Parathyroid adenoma (tissue), 2 donors: ENCODE results near the gene JCHAIN.
A peak's percentile ranks its signal among the peaks of the same experiment; 100 is the strongest.
"Not testable (repeated sequence)": the region's sequence is repeated elsewhere in the genome, so short reads cannot be mapped to it uniquely, and the experiment has no call there.

Experiments used
- H2AFZ ChIP-seq: fragments of 300-600 bp; sonication (generic); one replicate; pipeline ENCODE4 v1.7.0; 2017; ENCODE audit warnings: antibody characterized with exemption, mild to moderate bottlenecking
- H3K27ac ChIP-seq: fragments of 300-600 bp; sonication (generic); one replicate; pipeline ENCODE4 v1.7.0; 2017
- H3K27me3 ChIP-seq: fragments of 300-600 bp; sonication (generic); one replicate; pipeline ENCODE4 v1.7.0; 2017; ENCODE audit warnings: low read length; ENCODE audit not compliant: control insufficient read depth, insufficient read depth
- H3K36me3 ChIP-seq: fragments of 300-600 bp; sonication (generic); one replicate; pipeline ENCODE4 v1.7.0; 2017; ENCODE audit warnings: low read length; ENCODE audit not compliant: control insufficient read depth, insufficient read depth
- H3K4me1 ChIP-seq: fragments of 300-600 bp; sonication (generic); one replicate; pipeline ENCODE4 v1.7.0; 2017; ENCODE audit warnings: control low read depth
- H3K4me2 ChIP-seq: fragments of 300-600 bp; sonication (generic); one replicate; pipeline ENCODE4 v1.7.0; 2017; ENCODE audit warnings: low read length
- H3K4me3 ChIP-seq: fragments of 300-600 bp; sonication (generic); one replicate; pipeline ENCODE4 v1.7.0; 2017; ENCODE audit warnings: low read depth, low read length
- H3K79me2 ChIP-seq: fragments of 300-600 bp; sonication (generic); one replicate; pipeline ENCODE4 v1.7.0; 2017; ENCODE audit warnings: control low read depth
- H3K9ac ChIP-seq: fragments of 300-600 bp; sonication (generic); one replicate; pipeline ENCODE4 v1.7.0; 2017; ENCODE audit warnings: mild to moderate bottlenecking
- H3K9me3 ChIP-seq: fragments of 300-600 bp; sonication (generic); one replicate; pipeline ENCODE4 v1.7.0; 2017; ENCODE audit warnings: low read length; ENCODE audit not compliant: control insufficient read depth
- TF ChIP-seq, protein P1 (sequence below): fragments of 300-600 bp; sonication (generic); IDR thresholded peaks from one replicate; pipeline ENCODE4 v1.7.0; 2017; ENCODE audit warnings: antibody characterized with exemption, mild to moderate bottlenecking
- donor health status: primary hyperparathyroidism.

Gene JCHAIN

GRCh38 chr4:70660106-70660505 lies 6.2 kb downstream of the JCHAIN start:
- H3K9ac ChIP-seq, result no peak overlapping the region
- H3K4me2 ChIP-seq, result no peak overlapping the region
- H3K79me2 ChIP-seq, result no peaks in the 10 kb centered on the region
- TF ChIP-seq, protein P1, sequence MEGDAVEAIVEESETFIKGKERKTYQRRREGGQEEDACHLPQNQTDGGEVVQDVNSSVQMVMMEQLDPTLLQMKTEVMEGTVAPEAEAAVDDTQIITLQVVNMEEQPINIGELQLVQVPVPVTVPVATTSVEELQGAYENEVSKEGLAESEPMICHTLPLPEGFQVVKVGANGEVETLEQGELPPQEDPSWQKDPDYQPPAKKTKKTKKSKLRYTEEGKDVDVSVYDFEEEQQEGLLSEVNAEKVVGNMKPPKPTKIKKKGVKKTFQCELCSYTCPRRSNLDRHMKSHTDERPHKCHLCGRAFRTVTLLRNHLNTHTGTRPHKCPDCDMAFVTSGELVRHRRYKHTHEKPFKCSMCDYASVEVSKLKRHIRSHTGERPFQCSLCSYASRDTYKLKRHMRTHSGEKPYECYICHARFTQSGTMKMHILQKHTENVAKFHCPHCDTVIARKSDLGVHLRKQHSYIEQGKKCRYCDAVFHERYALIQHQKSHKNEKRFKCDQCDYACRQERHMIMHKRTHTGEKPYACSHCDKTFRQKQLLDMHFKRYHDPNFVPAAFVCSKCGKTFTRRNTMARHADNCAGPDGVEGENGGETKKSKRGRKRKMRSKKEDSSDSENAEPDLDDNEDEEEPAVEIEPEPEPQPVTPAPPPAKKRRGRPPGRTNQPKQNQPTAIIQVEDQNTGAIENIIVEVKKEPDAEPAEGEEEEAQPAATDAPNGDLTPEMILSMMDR, result no peak
- no peak overlapping the region for H3K4me3 ChIP-seq
- H3K27me3 ChIP-seq, result no peaks in the 10 kb centered on the region
- no peak overlapping the region for H2AFZ ChIP-seq
- no peaks in the 10 kb centered on the region for H3K36me3 ChIP-seq
- no peak overlapping the region for H3K27ac ChIP-seq
- H3K9me3 ChIP-seq, result no peaks in the 10 kb centered on the region
- no peaks in the 10 kb centered on the region for H3K4me1 ChIP-seq

DNA sequence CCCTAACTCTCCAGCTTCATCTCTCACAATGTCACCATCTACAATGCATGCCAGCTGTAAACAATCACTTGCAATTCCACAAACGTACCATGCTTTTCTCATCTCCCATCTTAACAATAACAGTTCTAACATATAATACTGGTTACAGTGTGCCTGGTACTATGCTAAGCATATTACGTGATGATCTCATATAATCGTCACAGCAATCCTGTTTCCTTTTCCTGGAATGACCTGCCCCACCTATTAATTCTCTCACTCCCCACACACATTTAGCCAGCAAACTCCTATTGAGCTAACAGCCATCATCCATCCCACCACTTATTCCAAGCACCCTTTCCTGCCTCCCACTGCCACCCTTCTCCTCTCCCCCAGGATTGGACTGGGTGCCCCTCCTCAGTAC lies 7.9 kb downstream of the JCHAIN start:
- H3K4me1 ChIP-seq, result no peaks in the 10 kb centered on the region
- H2AFZ ChIP-seq, result no peak overlapping the region
- H3K27me3 ChIP-seq, result no peaks in the 10 kb centered on the region
- no peak overlapping the region for H3K9ac ChIP-seq
- H3K9me3 ChIP-seq, result no peaks in the 10 kb centered on the region
- H3K4me3 ChIP-seq, result no peak overlapping the region
- H3K36me3 ChIP-seq, result no peaks in the 10 kb centered on the region
- H3K4me2 ChIP-seq, result no peak overlapping the region
- H3K79me2 ChIP-seq, result no peaks in the 10 kb centered on the region
- TF ChIP-seq, protein P1, result no peak
- no peak overlapping the region for H3K27ac ChIP-seq

DNA sequence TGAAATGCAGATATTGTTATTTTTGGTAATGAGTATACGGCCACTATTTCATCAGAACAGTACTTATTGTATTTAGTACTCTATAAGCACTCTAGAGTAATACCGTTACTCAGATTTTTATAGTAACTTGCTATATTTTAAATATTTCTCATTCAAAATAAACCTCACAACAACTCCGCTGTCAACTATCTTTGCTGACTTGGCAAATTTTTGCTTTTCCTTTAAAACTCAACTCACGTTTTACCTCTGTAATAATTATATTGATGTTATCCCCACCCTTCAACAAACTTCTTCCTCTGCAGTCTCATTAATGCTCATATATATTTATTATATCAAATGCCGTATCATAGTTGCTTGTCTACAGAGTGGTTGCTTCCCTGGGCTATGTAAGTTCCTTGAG lies 9.0 kb downstream of the JCHAIN start:
- H3K27me3 ChIP-seq, result no peaks in the 10 kb centered on the region
- no peak overlapping the region for H2AFZ ChIP-seq
- H3K36me3 ChIP-seq, result no peaks in the 10 kb centered on the region
- no peak overlapping the region for H3K27ac ChIP-seq
- TF ChIP-seq, protein P1, result no peak
- no peaks in the 10 kb centered on the region for H3K4me1 ChIP-seq
- H3K9me3 ChIP-seq, result no peaks in the 10 kb centered on the region
- no peak overlapping the region for H3K4me2 ChIP-seq
- H3K79me2 ChIP-seq, result no peaks in the 10 kb centered on the region
- H3K9ac ChIP-seq, result no peak overlapping the region
- H3K4me3 ChIP-seq, result no peak overlapping the region

DNA sequence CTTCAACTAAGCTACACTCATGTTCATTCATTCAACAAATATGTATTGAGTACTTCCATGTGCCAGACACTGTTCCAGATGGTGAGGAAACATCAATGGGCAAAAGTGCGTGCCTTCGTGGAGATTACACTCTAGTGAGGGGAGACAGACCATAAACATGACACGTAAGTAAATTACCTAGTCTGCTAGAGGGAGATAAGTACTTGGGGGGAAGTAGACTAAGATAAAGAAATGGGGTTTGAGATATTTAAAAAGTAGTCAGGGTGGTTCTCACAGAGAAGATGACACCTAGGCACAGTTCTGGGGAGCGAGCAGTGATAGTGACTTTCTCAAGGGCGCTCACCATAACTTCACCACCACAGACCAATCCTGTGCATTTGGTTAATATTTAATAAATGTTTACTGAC lies 11.7 kb downstream of the JCHAIN start:
- H3K4me1 ChIP-seq, result no peaks in the 10 kb centered on the region
- H3K79me2 ChIP-seq, result no peaks in the 10 kb centered on the region
- H3K9ac ChIP-seq, result no peak overlapping the region
- no peak overlapping the region for H2AFZ ChIP-seq
- no peaks in the 10 kb centered on the region for H3K9me3 ChIP-seq
- H3K27ac ChIP-seq, result no peak overlapping the region
- H3K4me2 ChIP-seq, result no peak overlapping the region
- no peaks in the 10 kb centered on the region for H3K27me3 ChIP-seq
- TF ChIP-seq, protein P1, result no peak
- no peaks in the 10 kb centered on the region for H3K36me3 ChIP-seq
- no peak overlapping the region for H3K4me3 ChIP-seq

- Histone ChIP-seq H3K4me2 (peak overlapping the region; percentile 45), H3K4me1 (no peaks in the 10 kb centered on the region), H2AFZ (peak overlapping the region; percentile 34), H3K27ac (no peak overlapping the region), H3K79me2 (no peaks in the 10 kb centered on the region), H3K4me3 (no peak overlapping the region), H3K36me3 (no peaks in the 10 kb centered on the region), H3K9ac (no peak overlapping the region), H3K9me3 (no peaks in the 10 kb centered on the region), H3K27me3 (no peaks in the 10 kb centered on the region)
- TF ChIP-seq, protein P1, result peak; percentile 40
These were observed 14.3 kb downstream of the JCHAIN start for GRCh38 chr4:70651864-70652506.

- H3K36me3 ChIP-seq, H3K9ac ChIP-seq, H3K4me1 ChIP-seq, H3K4me2 ChIP-seq, H3K27ac ChIP-seq, H2AFZ ChIP-seq, H3K9me3 ChIP-seq, H3K79me2 ChIP-seq, H3K4me3 ChIP-seq, H3K27me3 ChIP-seq: not testable (repeated sequence)
These were observed 15.6 kb downstream of the JCHAIN start for GRCh38 chr4:70650741-70651140.
